Measurements from ENCODE around the gene WNT9B.

WNT9B gene

DNA sequence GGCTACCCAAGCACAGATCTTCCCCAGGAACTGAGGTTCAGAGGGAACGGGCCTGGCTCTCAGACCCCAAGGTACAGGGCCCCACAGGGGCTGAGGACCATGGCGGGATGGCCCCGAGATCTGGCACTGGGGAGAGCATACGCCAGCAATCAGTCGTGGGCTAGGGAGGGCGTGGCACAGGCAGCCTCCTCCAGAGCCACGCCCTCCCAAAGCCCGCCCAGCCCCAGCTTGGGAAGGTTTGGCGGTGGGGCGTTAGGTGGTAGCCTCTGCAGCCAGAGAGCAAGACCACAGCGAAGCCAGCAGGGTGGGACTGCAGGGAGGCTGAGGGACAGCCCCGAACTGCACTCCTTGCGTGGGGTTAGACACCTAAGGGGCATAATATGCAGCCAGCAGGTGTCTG is 11.6 kb downstream of the WNT9B start:
- Mint-ChIP-seq H3K9me3 (no peaks in the 10 kb centered on the region), H3K36me3 (no peaks in the 10 kb centered on the region), H3K4me1 (no peaks in the 10 kb centered on the region), H3K27me3 (peaks cover 73% of the 10 kb centered on the region), H3K4me3 (no peak overlapping the region), H3K27ac (no peak overlapping the region)
- no peak for ATAC-seq

DNA sequence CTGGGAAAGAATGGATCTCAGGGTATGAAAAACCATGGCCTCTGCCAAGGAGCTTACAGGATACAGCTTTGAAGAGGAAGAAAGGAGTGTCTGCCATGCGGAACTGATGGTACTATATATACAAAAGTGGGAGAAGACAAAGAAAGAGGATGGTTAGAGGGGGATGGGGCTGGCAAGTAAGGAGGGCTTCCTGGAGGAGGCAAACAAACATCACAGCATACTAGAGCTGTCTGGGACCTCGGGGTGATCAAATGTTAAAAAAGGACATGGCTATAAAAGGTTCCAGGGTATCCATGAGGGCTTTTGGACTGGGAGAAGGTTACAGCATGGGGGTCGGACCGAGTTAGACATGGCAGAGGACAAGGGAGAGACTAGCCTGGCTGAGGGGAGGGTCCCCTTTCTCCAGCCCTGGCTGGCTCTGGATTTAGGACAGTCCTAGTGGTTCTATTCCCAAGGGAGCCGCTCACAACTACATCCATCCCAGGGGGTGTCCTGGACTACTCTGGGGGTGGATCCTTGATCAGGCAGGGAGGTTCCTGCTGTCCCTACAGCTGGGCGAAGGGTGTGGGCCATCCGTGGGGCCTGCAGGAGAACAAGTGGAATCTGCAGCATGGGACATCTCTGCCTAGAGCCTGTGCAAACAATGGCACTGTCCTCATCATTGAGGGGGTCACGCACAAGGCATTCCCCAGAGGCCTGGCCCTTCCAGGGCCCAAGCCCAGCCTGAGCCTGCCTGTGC is 12.2 kb downstream of the WNT9B start:
- Mint-ChIP-seq H3K27ac (no peak overlapping the region), H3K4me3 (no peak overlapping the region), H3K36me3 (no peaks in the 10 kb centered on the region)

GRCh38 chr17:46865100-46865499 is 13.7 kb downstream of the WNT9B start:
- no peak overlapping the region for H3K27ac Mint-ChIP-seq
- H3K9me3 Mint-ChIP-seq: no peaks in the 10 kb centered on the region
- peaks cover 66% of the 10 kb centered on the region for H3K27me3 Mint-ChIP-seq
- H3K4me1 Mint-ChIP-seq: no peaks in the 10 kb centered on the region
- no peak overlapping the region for H3K4me3 Mint-ChIP-seq
- H3K36me3 Mint-ChIP-seq: no peaks in the 10 kb centered on the region
- ATAC-seq: no peak

More for the DNA sequence above, 12.2 kb downstream of the WNT9B start:
- Mint-ChIP-seq H3K9me3 (no peaks in the 10 kb centered on the region), H3K27me3 (peaks cover 72% of the 10 kb centered on the region), H3K4me1 (no peaks in the 10 kb centered on the region)
- no peak for ATAC-seq

- no peaks in the 10 kb centered on the region for H3K9me3 Mint-ChIP-seq
- H3K27me3 Mint-ChIP-seq: peaks cover 56% of the 10 kb centered on the region
- H3K27ac Mint-ChIP-seq: no peak overlapping the region
- ATAC-seq: no peak
- no peaks in the 10 kb centered on the region for H3K36me3 Mint-ChIP-seq
- H3K4me1 Mint-ChIP-seq: no peaks in the 10 kb centered on the region
- no peak overlapping the region for H3K4me3 Mint-ChIP-seq
Measured at GRCh38 chr17:46866325-46866724, 14.9 kb downstream of the WNT9B start.

DNA sequence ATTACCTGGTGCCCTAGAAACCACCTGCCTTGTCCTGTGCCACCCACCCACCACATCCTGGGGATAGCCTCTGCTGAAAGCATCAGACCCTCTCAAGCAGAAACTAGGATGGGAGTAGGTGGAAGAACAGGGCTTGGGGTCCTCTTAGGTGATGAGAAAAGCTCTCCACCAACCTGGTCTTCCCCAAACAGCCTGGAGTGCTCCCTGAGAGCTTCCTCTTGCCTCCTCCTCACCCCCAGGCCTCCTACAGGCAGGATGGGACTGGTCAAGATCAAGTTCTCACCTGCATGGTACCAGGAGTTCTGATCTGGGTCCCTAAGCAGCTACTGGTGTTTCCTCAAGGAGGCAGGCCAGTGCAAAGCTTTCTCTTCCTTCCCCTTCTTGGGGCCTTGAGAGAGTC is 15.4 kb downstream of the WNT9B start:
- Mint-ChIP-seq H3K4me1 (no peaks in the 10 kb centered on the region), H3K27me3 (peaks cover 52% of the 10 kb centered on the region), H3K27ac (no peak overlapping the region), H3K9me3 (no peaks in the 10 kb centered on the region), H3K4me3 (no peak overlapping the region), H3K36me3 (no peaks in the 10 kb centered on the region)
- ATAC-seq: no peak

- H3K4me3 Mint-ChIP-seq: no peak overlapping the region
- H3K27me3 Mint-ChIP-seq: peaks cover 43% of the 10 kb centered on the region
- ATAC-seq: no peak
Measured at GRCh38 chr17:46868689-46869187, 17.4 kb downstream of the WNT9B start.

DNA sequence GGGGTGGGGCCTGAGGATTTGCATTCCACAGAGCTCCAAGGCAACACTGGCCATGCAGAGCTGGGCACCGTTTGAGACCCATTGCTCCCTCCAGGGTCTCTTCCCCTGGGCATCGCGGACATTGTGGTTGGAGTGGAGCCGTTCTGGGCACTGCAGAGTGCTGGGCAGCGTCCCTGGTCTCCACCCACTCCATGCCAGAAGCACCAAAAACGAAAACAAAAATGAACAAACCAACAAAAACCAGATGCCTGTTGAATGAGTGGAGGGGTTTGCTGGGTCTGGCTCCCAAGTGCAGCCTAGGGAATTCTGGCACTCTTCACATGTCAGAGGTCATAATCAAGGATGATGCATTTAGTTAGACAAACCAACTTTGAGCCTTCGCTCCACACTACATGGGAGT is 17.9 kb downstream of the WNT9B start:
- peaks cover 37% of the 10 kb centered on the region for H3K27me3 Mint-ChIP-seq
- H3K9me3 Mint-ChIP-seq: no peaks in the 10 kb centered on the region
- no peaks in the 10 kb centered on the region for H3K36me3 Mint-ChIP-seq
- H3K4me3 Mint-ChIP-seq: no peak overlapping the region
- no peaks in the 10 kb centered on the region for H3K4me1 Mint-ChIP-seq
- H3K27ac Mint-ChIP-seq: no peak overlapping the region
- no peak for ATAC-seq

More at GRCh38 chr17:46868689-46869187, 17.4 kb downstream of the WNT9B start:
- H3K9me3 Mint-ChIP-seq: no peaks in the 10 kb centered on the region
- H3K36me3 Mint-ChIP-seq: no peaks in the 10 kb centered on the region
- H3K27ac Mint-ChIP-seq: no peak overlapping the region
- H3K4me1 Mint-ChIP-seq: no peaks in the 10 kb centered on the region

DNA sequence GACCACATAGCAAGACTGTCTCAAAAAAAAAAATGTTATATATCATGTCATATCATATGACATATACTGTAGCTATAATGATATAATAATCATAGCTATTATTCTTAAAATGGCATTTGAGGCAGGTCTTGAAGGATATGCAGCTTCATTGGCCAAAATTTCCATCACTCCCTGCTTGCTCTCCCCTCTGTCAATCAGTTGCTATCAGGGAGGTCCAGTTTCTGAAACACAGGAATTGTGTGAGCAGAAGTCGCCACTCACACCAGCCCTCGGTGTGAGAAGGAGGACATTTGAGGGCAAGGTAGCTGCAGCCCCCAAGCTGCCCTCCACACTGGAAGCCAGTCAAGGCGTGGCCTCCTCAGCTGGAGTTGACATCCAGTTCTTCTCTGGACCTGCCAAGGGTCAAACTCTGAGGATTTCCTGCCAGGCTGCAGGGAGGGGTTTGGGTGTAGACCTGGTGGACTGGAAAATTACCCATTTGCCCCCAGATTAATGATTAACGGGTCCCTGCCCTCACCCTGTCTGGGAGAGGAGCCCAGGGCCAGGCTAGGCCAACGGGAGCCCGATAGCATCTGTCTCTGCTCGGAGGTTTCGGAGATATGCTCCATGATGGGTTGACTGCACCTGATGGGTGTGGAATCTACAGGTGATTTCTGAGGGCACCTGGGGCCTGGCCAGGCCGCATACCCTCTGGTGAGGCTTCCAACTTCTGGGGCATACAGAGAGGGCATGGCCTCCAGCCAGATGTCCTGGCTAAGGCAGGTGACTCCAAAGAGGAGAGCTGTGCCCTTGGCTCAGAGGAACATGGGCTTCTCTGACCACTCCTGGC is 18.8 kb downstream of the WNT9B start:
- no peak for ATAC-seq
- no peaks in the 10 kb centered on the region for H3K9me3 Mint-ChIP-seq
- peaks cover 28% of the 10 kb centered on the region for H3K27me3 Mint-ChIP-seq
- no peak overlapping the region for H3K27ac Mint-ChIP-seq
- no peaks in the 10 kb centered on the region for H3K36me3 Mint-ChIP-seq
- H3K4me1 Mint-ChIP-seq: no peaks in the 10 kb centered on the region
- H3K4me3 Mint-ChIP-seq: no peak overlapping the region

GRCh38 chr17:46872421-46872820 is 21.0 kb downstream of the WNT9B start:
- H3K36me3 Mint-ChIP-seq: no peaks in the 10 kb centered on the region
- ATAC-seq: no peak
- H3K4me3 Mint-ChIP-seq: no peak overlapping the region
- no peaks in the 10 kb centered on the region for H3K9me3 Mint-ChIP-seq
- no peaks in the 10 kb centered on the region for H3K4me1 Mint-ChIP-seq
- H3K27ac Mint-ChIP-seq: no peak overlapping the region
- peaks cover 7% of the 10 kb centered on the region for H3K27me3 Mint-ChIP-seq

DNA sequence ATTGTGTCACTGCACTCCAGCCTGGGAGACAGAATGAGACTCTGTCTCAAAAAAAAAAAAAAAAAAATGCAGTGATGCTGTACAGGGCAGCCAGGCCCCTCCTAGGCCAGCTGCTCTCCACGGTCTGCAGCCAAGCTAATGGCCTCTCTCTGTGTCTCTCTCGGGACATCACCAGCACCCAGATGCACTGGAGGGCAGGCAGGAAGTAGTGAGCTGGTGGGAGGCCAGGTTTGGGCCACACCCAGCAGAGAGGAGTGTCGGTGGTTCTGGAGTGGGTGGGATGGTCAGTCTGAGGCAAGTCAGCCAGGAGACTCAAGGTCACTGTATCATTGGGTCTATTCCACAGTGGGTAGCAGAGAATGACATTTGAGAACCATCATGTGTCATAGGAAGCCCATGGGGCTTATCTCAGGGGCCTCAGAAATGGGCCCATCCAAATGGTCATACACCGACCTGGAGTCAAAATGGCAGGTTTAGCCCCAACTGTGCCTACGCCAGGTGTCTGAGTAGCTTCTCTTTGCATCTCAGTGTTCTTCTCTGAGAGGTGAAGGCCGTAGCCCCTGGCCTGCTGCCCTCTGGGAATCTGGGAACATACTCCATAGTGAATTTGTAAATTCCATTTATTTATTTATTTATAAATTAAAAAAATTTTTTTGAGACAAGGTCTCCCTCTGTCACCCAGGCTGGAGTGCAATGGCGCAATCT is 22.7 kb downstream of the WNT9B start:
- no peaks in the 10 kb centered on the region for H3K27me3 Mint-ChIP-seq
- H3K36me3 Mint-ChIP-seq: no peaks in the 10 kb centered on the region
- no peak overlapping the region for H3K4me3 Mint-ChIP-seq
- ATAC-seq: no peak
- H3K27ac Mint-ChIP-seq: no peak overlapping the region
- H3K9me3 Mint-ChIP-seq: no peaks in the 10 kb centered on the region
- no peaks in the 10 kb centered on the region for H3K4me1 Mint-ChIP-seq

DNA sequence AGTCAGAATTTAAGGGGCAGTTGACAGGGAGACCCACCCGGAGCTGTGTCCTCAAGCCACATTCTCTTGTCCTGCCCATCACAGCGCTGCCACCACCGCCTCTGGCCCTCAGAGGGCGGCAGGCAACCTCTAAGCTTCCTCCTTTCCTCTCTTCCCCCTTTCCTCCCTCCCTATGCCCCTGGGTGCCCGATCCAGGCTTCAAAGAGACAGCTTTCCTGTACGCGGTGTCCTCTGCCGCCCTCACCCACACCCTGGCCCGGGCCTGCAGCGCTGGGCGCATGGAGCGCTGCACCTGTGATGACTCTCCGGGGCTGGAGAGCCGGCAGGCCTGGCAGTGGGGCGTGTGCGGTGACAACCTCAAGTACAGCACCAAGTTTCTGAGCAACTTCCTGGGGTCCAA is 23.5 kb downstream of the WNT9B start:
- no peaks in the 10 kb centered on the region for H3K9me3 Mint-ChIP-seq
- ATAC-seq: no peak

GRCh38 chr17:46875849-46876352 is 24.5 kb downstream of the WNT9B start:
- H3K4me1 Mint-ChIP-seq: no peaks in the 10 kb centered on the region
- no peaks in the 10 kb centered on the region for H3K36me3 Mint-ChIP-seq
- no peaks in the 10 kb centered on the region for H3K27me3 Mint-ChIP-seq
- peak; percentile 13 for ATAC-seq
- no peak overlapping the region for H3K4me3 Mint-ChIP-seq
- H3K27ac Mint-ChIP-seq: no peak overlapping the region
- no peaks in the 10 kb centered on the region for H3K9me3 Mint-ChIP-seq

More for the DNA sequence above, 23.5 kb downstream of the WNT9B start:
- Mint-ChIP-seq H3K4me1 (no peaks in the 10 kb centered on the region), H3K36me3 (no peaks in the 10 kb centered on the region), H3K4me3 (no peak overlapping the region), H3K27me3 (no peaks in the 10 kb centered on the region), H3K27ac (no peak overlapping the region)

DNA sequence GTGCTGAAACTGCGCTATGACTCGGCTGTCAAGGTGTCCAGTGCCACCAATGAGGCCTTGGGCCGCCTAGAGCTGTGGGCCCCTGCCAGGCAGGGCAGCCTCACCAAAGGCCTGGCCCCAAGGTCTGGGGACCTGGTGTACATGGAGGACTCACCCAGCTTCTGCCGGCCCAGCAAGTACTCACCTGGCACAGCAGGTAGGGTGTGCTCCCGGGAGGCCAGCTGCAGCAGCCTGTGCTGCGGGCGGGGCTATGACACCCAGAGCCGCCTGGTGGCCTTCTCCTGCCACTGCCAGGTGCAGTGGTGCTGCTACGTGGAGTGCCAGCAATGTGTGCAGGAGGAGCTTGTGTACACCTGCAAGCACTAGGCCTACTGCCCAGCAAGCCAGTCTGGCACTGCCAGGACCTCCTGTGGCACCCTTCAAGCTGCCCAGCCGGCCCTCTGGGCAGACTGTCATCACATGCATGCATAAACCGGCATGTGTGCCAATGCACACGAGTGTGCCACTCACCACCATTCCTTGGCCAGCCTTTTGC is 25.0 kb downstream of the WNT9B start:
- no peaks in the 10 kb centered on the region for H3K9me3 Mint-ChIP-seq

GRCh38 chr17:46876926-46877325 is 25.5 kb downstream of the WNT9B start:
- H3K27me3 Mint-ChIP-seq: no peaks in the 10 kb centered on the region
- no peaks in the 10 kb centered on the region for H3K4me1 Mint-ChIP-seq
- no peak for ATAC-seq
- H3K27ac Mint-ChIP-seq: no peak overlapping the region
- H3K36me3 Mint-ChIP-seq: no peaks in the 10 kb centered on the region
- H3K4me3 Mint-ChIP-seq: no peak overlapping the region
- no peaks in the 10 kb centered on the region for H3K9me3 Mint-ChIP-seq

More for the DNA sequence above, 25.0 kb downstream of the WNT9B start:
- Mint-ChIP-seq H3K4me3 (no peak overlapping the region), H3K4me1 (no peaks in the 10 kb centered on the region), H3K27ac (no peak overlapping the region), H3K36me3 (no peaks in the 10 kb centered on the region), H3K27me3 (no peaks in the 10 kb centered on the region)
- peak; percentile 62 for ATAC-seq

- Mint-ChIP-seq H3K9me3 (no peaks in the 10 kb centered on the region), H3K4me3 (no peak overlapping the region), H3K27ac (no peak overlapping the region), H3K27me3 (no peaks in the 10 kb centered on the region), H3K4me1 (no peaks in the 10 kb centered on the region), H3K36me3 (no peaks in the 10 kb centered on the region)
- ATAC-seq: no peak
Measured at GRCh38 chr17:46877466-46877865, 26.1 kb downstream of the WNT9B start.
